CD4-positive, alpha-beta memory T cell (primary cell): ENCODE data around the gene TTLL1. TPM values are rescaled to one million over a fixed set of nuclear protein-coding genes. Genes with fewer than 3 reads are reported as not detected.
"Not testable (repeated sequence)": the region's sequence is repeated elsewhere in the genome, so short reads cannot be mapped to it uniquely, and the experiment has no call there.

Experiments used
- CTCF ChIA-PET: fragments of 350-600 bp; sonication (Branson Sonifier 250); formaldehyde crosslinking; loops from one replicate; lab custom pipeline; 2021; ENCODE audit warnings: inconsistent platforms; ENCODE audit not compliant: partially characterized antibody; lab: Charles Lee
- POLR2A ChIA-PET: fragments of 350-600 bp; sonication (Branson Sonifier 250); formaldehyde crosslinking; loops from one replicate; lab custom pipeline; 2021; ENCODE audit not compliant: partially characterized antibody; lab: Charles Lee
- DNase-seq, 5 donors: peaks; one replicate each; pipeline versions ENCODE4 v3.0.0 to v3.0.0-alpha.2; 2020 to 2022; ENCODE audit warnings: mixed read lengths in 1 of 5
- H3K27ac ChIP-seq: one replicate; pipeline ENCODE4 v1.7.0; 2013; ENCODE audit warnings: low read depth, low read length
- H3K27me3 ChIP-seq: 2 replicates; pipeline ENCODE4 v1.7.0; 2013; ENCODE audit warnings: mild to moderate bottlenecking, low read length, moderate library complexity; ENCODE audit not compliant: insufficient read depth
- H3K36me3 ChIP-seq: 2 replicates; pipeline ENCODE4 v1.7.0; 2013; ENCODE audit warnings: mild to moderate bottlenecking, low read length, moderate library complexity; ENCODE audit not compliant: insufficient read depth
- H3K4me1 ChIP-seq: 2 replicates; pipeline ENCODE4 v1.7.0; 2013; ENCODE audit warnings: mild to moderate bottlenecking, low read length, moderate library complexity; ENCODE audit not compliant: insufficient read depth
- H3K4me3 ChIP-seq, 2 donors: one replicate each; pipeline ENCODE4 v1.7.0; 2013; ENCODE audit warnings: low read length in 2 of 2, mild to moderate bottlenecking in 1 of 2
- H3K9me3 ChIP-seq, 2 donors: one replicate each; pipeline ENCODE4 v1.7.0; 2013; ENCODE audit warnings: low read length in 2 of 2, control low read depth in 1 of 2; ENCODE audit not compliant: control insufficient read depth in 1 of 2
- H3K27ac Mint-ChIP-seq, 7 donors: one replicate each; pipeline ENCODE4 v1.8.0; 2020 to 2021; ENCODE audit warnings: mixed read lengths in 7 of 7, mild to moderate bottlenecking in 6 of 7, inconsistent platforms in 3 of 7, moderate library complexity in 3 of 7
- H3K27me3 Mint-ChIP-seq, 2 donors: one replicate each; pipeline ENCODE4 v1.8.0; 2020 to 2021; ENCODE audit warnings: mixed read lengths in 2 of 2
- H3K36me3 Mint-ChIP-seq, 2 donors: one replicate each; pipeline ENCODE4 v1.8.0; 2020 to 2021; ENCODE audit warnings: mixed read lengths in 2 of 2, inconsistent platforms in 1 of 2, mild to moderate bottlenecking in 1 of 2
- H3K4me1 Mint-ChIP-seq, 4 donors: one replicate each; pipeline ENCODE4 v1.8.0; 2020 to 2021; ENCODE audit warnings: mixed read lengths in 4 of 4, mild to moderate bottlenecking in 1 of 4
- H3K4me3 Mint-ChIP-seq, 8 donors: one replicate each; pipeline ENCODE4 v1.8.0; 2020 to 2021; ENCODE audit warnings: mixed read lengths in 8 of 8, mild to moderate bottlenecking in 7 of 8, moderate library complexity in 6 of 8, inconsistent platforms in 3 of 8
- H3K9me3 Mint-ChIP-seq, 8 donors: one replicate each; pipeline ENCODE4 v1.8.0; 2020 to 2021; ENCODE audit warnings: mixed read lengths in 8 of 8, mild to moderate bottlenecking in 5 of 8, inconsistent platforms in 3 of 8, moderate library complexity in 1 of 8
- intact Hi-C: fragments of 100-400 bp; cut with micrococcal nuclease; formaldehyde crosslinking; loops from one replicate; pipeline ENCODE4 v1.15.1; 2023
- polyA plus RNA-seq, 2 donors: library from polyadenylated mRNA; unstranded; fragments of 300-500 nt; fragmentation: Illumina TruSeq; gene quantifications; one replicate each; pipeline ENCODE4 v1.2.3, GENCODE V29; 2021
- total RNA-seq, 2 experiments: library from RNA; stranded (reverse); gene quantifications; one replicate each; pipeline ENCODE4 v1.2.3, GENCODE V29; 2021

Gene TTLL1
- total and polyA plus RNA-seq, 4 experiments from 2014 or later: 6.4 to 15.6 (median 9.0) TPM

DNA sequence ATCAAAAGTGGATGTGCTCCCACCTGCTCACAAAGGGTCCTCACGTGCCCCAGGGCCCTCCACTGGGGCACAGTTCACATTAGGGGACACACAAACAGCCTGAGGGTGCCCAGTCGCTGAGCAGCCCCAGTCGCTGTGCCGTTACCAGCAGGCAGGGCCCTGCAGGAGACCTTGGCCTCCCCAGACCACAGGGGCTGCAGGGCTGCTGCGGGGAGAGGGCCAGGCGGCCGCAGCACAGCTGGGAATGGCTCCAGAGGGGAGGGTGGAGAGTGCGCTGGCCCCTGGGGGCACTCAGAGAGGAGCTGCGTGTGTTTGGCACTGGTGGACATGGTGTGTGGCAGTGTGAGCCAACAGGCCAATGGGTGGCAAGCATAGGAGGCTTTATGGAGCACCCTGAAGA, 53.9 kb downstream of the TTLL1 start:
- no peak overlapping the region for H3K4me3 Mint-ChIP-seq
- Histone ChIP-seq H3K36me3 (no peaks in the 10 kb centered on the region), H3K27me3 (no peaks in the 10 kb centered on the region), H3K4me1 (no peaks in the 10 kb centered on the region), H3K9me3 (no peaks in the 10 kb centered on the region), H3K4me3 (no peak overlapping the region), H3K27ac (no peak overlapping the region)
- H3K36me3 Mint-ChIP-seq: no peaks in the 10 kb centered on the region
- peaks cover 0 to 6% (median 5%) of the 10 kb centered on the region in 4 donors for H3K4me1 Mint-ChIP-seq
- ChIA-PET CTCF (interaction anchor here (2.3 kb wide), 1 partner anchor 167 kb away, joined by 7 read pairs; no protein-coding TSS in a partner anchor), POLR2A (no interaction called here)
- no peaks in the 10 kb centered on the region for H3K27me3 Mint-ChIP-seq
- no peaks in the 10 kb centered on the region for H3K9me3 Mint-ChIP-seq
- no peak overlapping the region for H3K27ac Mint-ChIP-seq
- intact Hi-C loops: no loop called here
- DNase-seq: no peak

DNA sequence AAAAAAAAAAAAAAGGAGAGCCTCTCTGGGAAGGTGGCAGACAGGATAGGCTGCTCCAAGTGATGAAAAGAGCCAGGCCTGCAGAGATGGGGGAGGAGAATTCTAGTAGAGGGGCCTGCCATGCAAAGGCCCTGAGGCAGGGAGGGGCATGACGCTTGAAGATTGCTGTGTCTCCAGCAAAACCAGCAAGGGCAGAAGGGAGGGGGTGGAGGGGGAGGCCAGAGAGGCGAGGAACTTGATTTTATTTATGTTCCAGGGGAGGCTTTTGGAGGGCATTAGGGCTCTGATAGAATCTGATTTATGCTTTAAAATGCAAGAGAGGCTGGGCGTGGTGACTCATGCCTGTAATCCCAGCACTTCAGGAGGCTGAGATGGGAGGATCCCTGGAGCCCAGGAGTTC, 57.6 kb downstream of the TTLL1 start:
- DNase-seq: no peak
- Histone ChIP-seq H3K27me3 (no peaks in the 10 kb centered on the region), H3K9me3 (no peaks in the 10 kb centered on the region), H3K27ac (no peak overlapping the region), H3K4me1 (no peaks in the 10 kb centered on the region), H3K4me3 (no peak overlapping the region), H3K36me3 (no peaks in the 10 kb centered on the region)
- H3K9me3 Mint-ChIP-seq: no peaks in the 10 kb centered on the region
- intact Hi-C loops: loop anchor here (5.0 kb wide), 1 partner anchor 164 kb away; no protein-coding TSS in a partner anchor
- no peaks in the 10 kb centered on the region for H3K36me3 Mint-ChIP-seq
- ChIA-PET POLR2A (no interaction called here), CTCF (no interaction called here)
- no peak overlapping the region for H3K27ac Mint-ChIP-seq
- no peak overlapping the region for H3K4me3 Mint-ChIP-seq
- no peaks in the 10 kb centered on the region for H3K27me3 Mint-ChIP-seq
- H3K4me1 Mint-ChIP-seq: peaks cover 2 to 7% (median 5%) of the 10 kb centered on the region in 4 donors

DNA sequence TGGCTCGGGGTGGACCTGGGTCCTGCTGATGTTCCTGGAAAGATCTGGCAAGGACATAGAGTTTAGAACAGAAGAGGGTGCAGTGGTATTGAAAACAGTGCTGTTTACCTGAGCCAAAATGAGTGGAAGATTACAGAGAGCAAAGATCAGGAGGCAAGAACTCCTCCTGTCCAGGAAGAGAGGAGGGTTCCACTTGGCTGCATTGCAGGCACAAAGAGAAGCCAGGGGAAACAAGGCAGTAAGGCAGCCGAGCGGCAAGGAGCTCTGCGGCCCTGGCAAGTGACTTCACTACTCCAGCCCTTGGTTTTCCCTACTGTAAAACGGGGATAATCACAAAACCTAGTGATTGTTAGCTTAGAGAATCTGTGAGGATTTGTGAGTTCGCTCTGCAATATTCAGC, 70.6 kb downstream of the TTLL1 start:
- ChIA-PET POLR2A (no interaction called here), CTCF (interaction anchor here (1.0 kb wide), 1 partner anchor 15 kb away, joined by 3 read pairs; no protein-coding TSS in a partner anchor)
- Histone ChIP-seq H3K4me1 (peaks cover 9% of the 10 kb centered on the region), H3K27me3 (no peaks in the 10 kb centered on the region), H3K27ac (no peak overlapping the region), H3K4me3 (no peak overlapping the region), H3K9me3 (no peaks in the 10 kb centered on the region), H3K36me3 (no peaks in the 10 kb centered on the region)
- Mint-ChIP-seq H3K4me3 (no peak overlapping the region), H3K27ac (no peak overlapping the region), H3K27me3 (no peaks in the 10 kb centered on the region), H3K9me3 (no peaks in the 10 kb centered on the region), H3K36me3 (peaks cover 0 to 12% of the 10 kb centered on the region in 2 donors), H3K4me1 (peaks cover 8 to 29% (median 17%) of the 10 kb centered on the region in 4 donors)
- intact Hi-C loops: loop anchor here (10.0 kb wide), 1 partner anchor 404 kb away; the partner anchor contains the start of gene POLDIP3
- no peak for DNase-seq

DNA sequence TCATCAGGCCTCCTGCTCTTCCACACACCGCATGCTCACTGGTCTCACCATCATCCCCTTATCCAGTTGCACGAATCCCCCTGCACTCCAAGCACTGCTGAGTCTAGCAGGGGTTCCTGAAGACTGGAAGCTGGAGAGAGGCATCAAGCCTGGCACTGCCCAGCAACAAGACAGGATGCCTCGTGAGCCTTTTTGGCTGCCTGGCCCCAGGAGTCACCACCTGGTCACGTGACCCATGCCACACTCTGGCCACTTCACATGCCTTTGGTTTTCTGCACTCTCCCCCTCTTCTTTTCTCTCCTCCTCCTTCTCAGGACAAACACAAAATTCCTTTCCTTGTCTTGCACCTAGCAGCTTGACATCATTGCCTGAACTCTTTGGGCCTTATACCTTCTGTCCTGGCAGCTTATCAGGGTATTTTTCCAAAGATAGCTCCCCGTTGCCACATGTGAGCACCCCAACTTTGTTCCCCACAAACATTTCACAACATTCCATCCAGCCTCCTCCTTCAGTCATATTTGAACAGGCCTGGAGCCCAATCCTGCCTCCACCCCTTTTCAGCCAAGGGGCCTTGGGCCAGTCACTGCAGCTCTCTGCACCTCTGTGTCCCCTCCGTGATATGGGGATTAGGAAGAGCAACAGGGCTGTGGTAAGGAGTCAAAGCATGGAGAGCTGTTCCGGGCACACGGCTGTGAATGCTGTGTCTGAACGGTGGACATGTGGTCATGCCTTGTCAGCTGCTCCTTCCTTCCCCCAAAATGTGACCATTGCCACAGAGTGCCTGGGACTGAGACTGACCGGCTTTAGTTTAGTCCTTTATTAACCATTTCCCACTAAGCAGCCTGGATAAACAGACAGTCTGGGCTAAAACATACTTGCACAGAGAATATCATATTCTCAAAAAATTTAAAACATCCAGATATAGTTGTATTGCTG, 71.4 kb downstream of the TTLL1 start:
- CTCF ChIA-PET: interaction anchor here (1.0 kb wide), 1 partner anchor 16 kb away, joined by 3 read pairs; no protein-coding TSS in a partner anchor

DNA sequence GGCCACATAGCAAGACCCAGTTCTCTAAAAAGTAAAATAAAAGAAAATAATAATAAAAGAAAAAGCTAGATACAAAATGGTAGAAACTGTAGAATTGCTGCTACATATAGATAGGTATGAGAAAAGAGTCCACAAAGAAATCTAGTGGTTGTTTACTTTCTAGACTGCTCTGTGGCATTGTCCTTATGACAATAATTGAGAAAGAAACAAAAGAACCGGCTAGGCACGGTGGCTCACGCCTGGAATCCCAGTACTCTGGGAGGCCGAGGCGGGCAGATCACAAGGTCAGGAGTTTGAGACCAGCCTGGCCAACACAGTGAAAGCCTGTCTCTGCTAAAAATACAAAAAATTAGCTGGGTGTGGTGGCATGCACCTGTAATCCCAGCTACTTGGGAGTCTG, 73.0 kb downstream of the TTLL1 start:
- H3K27me3 ChIP-seq, DNase-seq, H3K9me3 Mint-ChIP-seq, H3K27me3 Mint-ChIP-seq, H3K4me3 ChIP-seq, H3K27ac ChIP-seq, H3K36me3 ChIP-seq, H3K9me3 ChIP-seq: not testable (repeated sequence)
- Mint-ChIP-seq H3K36me3 (peaks cover 0 to 16% of the 10 kb centered on the region in 2 donors), H3K27ac (peak overlapping the region in 2 of 7 donors; percentile 93 to 96), H3K4me3 (peak overlapping the region in 6 of 8 donors; percentile 94 to 99 (median 96)), H3K4me1 (peaks cover 18 to 49% (median 31%) of the 10 kb centered on the region in 4 donors)
- ChIA-PET CTCF (interaction anchor here (1.2 kb wide), 1 partner anchor 18 kb away, joined by 3 read pairs; no protein-coding TSS in a partner anchor), POLR2A (interaction anchor here (1.6 to 3.0 kb wide), 2 partner anchors 8 to 32 kb away, joined by 6 to 31 read pairs; no protein-coding TSS in a partner anchor)
- H3K4me1 ChIP-seq: peaks cover 20% of the 10 kb centered on the region
- intact Hi-C loops: loop anchor here (10.0 kb wide), 1 partner anchor 401 kb away; the partner anchor contains the start of gene POLDIP3

More for the DNA sequence above, 71.4 kb downstream of the TTLL1 start:
- Histone ChIP-seq H3K36me3 (no peaks in the 10 kb centered on the region), H3K4me1 (peaks cover 17% of the 10 kb centered on the region), H3K27ac (no peak overlapping the region), H3K9me3 (no peaks in the 10 kb centered on the region), H3K27me3 (no peaks in the 10 kb centered on the region), H3K4me3 (no peak overlapping the region)
- intact Hi-C loops: loop anchor here (10.0 kb wide), 1 partner anchor 403 kb away; the partner anchor contains the start of gene POLDIP3
- Mint-ChIP-seq H3K27ac (peak overlapping the region in 3 of 7 donors; percentile 25 to 75 (median 60)), H3K9me3 (no peaks in the 10 kb centered on the region), H3K36me3 (peaks cover 0 to 16% of the 10 kb centered on the region in 2 donors), H3K4me1 (peaks cover 14 to 38% (median 24%) of the 10 kb centered on the region in 4 donors), H3K27me3 (no peaks in the 10 kb centered on the region), H3K4me3 (peak overlapping the region in 5 of 8 donors; percentile 7 to 64 (median 22))
- no peak for DNase-seq
- POLR2A ChIA-PET: interaction anchor here (0.8 kb wide), 1 partner anchor 8 kb away, joined by 3 read pairs; no protein-coding TSS in a partner anchor

DNA sequence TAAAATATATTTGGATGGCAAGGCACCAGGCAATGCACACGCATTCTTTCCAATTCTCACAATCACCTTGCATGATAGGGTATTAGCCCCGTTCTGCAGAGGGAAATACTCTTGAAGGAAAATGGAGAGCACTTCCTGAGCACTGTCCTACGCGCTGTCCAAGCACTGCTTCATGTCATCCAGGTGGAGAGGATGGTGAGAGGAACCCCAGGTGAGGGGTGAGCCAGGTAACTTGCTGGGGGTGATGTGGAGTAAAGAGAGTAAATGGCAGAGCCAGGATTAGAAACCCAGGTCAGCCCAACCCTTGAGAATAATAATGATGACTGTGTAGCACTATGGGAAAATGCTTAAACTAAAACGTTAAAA, 73.5 kb downstream of the TTLL1 start:
- intact Hi-C loops: loop anchor here (1.0 to 10.0 kb wide), 3 partner anchors 159 to 401 kb away; partner anchors contain the start of genes ARFGAP3, POLDIP3 and TTLL12
- Mint-ChIP-seq H3K4me3 (peak overlapping the region; percentile 87 to 99 (median 96)), H3K36me3 (peaks cover 0 to 16% of the 10 kb centered on the region in 2 donors), H3K27ac (peak overlapping the region; percentile 87 to 99 (median 96)), H3K9me3 (no peaks in the 10 kb centered on the region), H3K27me3 (no peaks in the 10 kb centered on the region), H3K4me1 (peaks cover 20 to 54% (median 34%) of the 10 kb centered on the region in 4 donors)
- Histone ChIP-seq H3K4me3 (peak overlapping the region; percentile 74 to 76), H3K9me3 (no peaks in the 10 kb centered on the region), H3K36me3 (no peaks in the 10 kb centered on the region), H3K27ac (peak overlapping the region; percentile 79), H3K4me1 (peaks cover 25% of the 10 kb centered on the region), H3K27me3 (no peaks in the 10 kb centered on the region)
- no peak for DNase-seq
- ChIA-PET POLR2A (interaction anchor here (0.7 to 3.0 kb wide), 14 partner anchors 9 to 366 kb away, joined by 3 to 31 read pairs (median 4); partner anchors contain the start of genes ARFGAP3 and CYB5R3), CTCF (interaction anchor here (2.9 kb wide), 1 partner anchor 18 kb away, joined by 11 read pairs; no protein-coding TSS in a partner anchor)
